DMS 273 (cell line): ENCODE data around the gene CCDC57.

Source experiments
- DNase-seq: peaks from one replicate; lab custom pipeline; 2025; ENCODE audit not compliant: unreplicated experiment; lab: John Stamatoyannopoulos, UW

CCDC57 gene

DNA sequence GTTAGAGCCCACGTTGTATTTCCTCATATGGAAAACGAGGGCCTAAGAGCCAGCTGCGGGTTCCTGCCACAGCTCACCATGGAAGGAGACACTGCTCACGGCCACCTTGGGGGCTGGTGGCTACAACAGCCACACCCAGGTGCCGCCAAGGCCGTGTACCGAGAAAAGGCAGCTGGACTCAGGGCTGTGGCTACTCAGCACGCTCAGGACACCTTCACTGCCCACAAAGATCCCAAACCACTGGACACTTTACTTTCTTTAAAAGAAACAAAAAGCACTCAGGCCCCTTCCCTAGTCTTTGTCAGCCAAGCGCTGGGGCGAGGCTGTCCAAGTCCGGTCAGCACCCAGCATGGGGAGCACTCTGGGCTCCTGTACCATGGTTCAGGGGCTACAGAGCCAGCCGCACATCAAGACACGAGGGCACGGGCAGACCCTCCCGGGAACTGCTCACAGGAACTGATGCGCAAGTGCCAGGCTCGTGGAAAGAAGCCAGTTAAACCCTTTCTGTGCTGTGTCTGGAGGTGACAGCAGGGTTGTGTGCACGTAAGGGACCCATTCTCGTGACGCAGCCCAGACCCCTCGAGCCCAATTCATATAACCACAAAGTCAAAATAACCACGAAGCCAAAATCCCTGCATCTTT, 34.7 kb upstream of the CCDC57 start:
- DNase-seq = no peak

DNA sequence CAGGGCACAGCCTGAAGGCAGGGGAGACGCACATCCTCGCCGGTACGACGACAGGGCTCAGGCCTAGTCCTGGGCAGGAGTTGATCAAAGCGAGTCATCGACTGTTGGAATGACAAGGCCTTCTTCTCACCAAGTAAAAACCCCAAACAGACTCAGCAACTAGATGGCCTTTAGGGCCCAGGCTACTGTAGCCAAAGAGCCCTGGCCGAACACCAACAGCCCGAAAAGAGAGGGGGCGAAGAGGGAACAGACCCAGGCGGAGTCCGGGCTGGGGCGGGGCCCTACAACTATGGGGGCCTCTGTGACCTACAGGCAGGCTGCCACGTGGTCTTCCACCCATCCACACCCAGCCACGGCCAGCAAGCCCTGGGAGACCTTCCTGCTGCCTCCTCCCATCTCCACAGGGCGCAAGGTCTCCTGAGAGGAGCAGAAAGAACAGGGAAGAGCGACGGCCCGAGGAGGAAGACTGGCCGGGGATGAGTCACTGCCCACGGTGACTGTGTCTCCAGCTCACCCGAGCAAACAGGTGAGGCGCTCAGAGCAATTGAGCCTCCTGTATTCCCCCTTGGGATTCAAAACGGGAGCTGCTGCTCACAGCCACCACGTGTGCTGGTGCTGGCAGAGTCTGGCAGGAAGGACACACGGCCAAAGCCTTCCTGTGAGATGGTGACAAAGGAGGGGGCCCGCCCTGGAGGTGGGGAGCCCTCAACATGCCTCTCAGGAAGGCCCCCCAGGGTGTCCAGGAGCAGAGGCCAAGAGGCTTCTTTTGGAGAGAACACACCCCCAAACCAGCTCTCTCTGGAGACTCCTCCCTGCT, 33.9 kb upstream of the CCDC57 start:
- DNase-seq = no peak

DNA sequence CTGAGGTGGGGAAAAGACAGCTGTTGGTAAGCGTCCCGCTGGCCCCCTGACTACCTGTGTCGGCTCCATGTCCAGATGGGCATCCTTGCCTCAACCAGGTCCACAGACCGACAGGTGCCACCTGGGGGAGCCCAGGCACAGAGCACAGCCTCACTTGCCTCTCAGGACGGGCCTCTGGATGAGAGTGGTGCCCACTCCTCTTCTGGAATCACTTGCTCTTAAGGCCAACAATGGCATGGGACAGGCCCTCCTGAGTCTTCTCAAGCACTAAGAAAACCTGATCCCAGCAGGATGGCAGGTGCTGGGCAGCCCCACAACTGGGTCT, 33.4 kb upstream of the CCDC57 start:
- DNase-seq = no peak

DNA sequence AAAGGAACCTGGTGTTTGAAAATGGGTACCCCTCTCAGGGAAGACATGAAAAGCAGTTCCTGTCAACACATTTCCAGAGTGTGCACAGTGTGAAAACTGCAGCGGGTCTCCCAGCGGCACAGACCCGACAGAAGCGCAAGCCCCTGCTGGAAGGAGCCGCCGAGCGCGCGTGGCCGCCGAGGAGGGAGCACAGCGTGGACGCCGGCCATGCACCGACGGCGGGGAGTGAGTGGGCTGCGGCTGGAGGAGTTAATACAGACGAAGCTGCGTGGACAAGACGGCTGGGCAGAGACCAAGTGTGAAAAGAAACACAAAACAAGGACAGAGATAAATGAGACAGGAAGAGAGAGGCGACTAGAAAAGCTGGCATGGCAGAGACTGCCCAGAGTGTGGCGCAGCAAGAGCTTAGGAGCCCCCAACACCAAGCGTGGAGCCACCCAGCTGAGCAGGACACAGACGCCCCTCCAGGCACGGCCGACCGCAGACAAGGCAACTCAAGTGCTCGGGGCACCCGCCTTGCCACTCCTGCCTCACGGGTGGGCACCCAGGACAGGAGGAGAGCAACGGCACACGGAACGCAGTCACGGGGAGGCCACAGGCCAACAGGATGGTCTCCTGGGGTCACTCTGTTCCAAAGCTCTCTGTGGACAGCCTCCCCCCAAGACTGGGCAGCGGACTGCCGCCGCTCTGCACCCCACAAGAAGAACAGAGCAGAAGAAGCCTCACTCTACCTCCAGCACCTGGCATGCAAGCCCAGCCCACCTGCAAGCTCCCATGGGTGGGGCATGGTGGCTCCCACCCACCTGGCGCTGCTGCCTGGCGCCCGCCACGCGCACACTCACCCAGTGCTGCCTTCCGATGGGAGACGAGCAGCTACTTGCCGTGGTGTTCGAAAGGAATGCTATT, 32.7 kb upstream of the CCDC57 start:
- no peak for DNase-seq

DNA sequence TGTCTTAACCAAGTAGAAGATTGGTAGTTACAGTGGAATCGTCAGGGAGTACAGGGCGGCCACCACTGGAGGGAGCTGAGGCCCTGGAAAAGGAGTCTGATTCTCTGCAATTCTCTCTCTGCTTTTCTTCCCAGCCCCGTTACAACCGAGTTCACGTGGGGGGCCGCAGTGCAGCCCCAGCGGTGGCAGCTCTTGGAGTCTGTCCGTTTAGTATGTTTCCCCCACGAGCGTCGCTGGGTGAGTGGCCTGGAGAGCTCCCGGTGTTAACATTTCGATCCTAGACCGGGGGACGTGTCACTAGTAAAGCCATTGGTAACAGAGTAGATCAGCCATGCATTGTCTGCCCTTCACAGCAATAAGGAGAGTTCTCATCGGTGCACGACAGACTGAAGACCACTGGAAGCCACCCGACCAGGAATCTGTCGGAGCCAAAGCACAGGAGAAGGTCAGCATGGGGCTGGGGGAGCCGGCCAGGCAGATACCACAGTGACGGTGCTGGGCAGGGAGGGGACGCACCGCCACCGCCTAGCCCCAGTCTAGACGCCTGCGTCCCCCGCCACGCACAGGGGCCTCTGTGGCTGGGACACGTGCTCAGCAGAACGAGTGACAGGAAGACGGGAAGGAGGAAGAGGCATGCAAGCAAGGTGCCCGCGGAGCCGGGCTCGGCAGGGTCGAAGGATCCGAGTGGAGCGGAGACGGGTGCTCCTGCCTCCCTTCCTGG, 31.9 kb upstream of the CCDC57 start:
- peak; percentile 54 for DNase-seq

DNA sequence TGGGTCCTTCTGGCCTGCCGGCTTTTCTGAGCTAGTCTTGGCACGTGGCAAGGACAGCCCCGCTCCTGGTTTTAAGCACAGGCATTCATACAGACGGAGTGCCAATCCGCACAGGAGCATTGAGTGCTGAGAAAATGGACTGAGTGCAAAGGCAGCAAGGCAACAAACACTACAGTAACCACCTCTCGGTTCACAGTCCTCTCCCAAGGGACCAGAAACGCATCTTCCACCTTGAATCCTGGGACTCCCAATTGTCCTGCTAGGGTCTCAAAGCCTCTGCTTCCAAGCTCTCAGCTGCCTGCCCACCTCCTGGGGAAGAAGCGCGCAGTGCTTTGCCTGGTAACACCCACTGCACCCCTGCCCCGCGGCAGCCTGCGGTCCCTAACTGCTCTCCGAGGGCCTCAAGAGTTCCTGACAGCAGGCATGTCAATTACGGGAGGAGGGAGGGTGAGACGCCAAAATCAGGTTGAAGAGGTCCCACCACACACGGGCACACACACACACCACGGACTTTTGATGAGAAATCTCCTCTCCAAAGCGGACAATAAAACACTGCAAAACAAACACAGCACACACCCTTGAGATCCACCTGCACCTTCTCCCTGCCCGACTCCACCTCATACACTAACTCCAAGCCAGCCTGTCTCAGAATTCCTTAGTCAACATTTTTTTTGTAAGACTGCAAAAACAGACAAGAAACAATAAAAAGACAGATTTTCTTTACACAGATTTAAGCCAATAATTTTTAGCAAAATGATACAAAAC, 31.2 kb upstream of the CCDC57 start:
- no peak for DNase-seq

DNA sequence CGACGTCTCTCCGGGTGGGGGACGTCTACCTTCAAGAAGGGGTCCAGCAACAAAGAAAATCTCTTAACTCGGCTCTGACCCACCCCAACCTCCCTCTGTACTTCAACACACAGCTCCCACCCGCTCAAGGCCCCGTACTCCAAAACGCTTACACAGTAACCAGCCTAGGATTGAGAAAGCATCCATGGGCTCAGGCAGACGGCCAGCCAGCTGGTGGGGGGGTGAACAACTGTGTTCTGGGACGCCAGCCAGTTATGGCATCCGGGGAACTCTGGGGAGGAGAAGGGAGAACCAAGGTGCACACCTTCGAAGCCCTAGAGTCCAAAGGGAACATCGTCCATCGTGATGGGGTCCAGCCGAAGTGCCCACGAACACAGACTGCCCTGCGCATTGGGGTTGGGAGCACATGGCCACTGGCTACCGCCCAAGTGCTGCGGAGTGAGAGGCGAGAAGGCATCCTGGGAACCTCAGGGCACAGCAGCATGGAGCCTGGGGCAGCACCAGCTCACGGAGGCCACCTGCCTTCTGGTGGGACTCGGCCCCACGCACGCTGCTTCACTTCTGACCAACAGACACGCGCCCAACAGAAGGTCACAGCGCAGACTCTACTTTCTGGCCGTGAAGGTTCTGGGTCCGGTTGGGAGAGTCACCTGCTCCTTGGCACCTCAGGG, 30.5 kb upstream of the CCDC57 start:
- peak; percentile 96 for DNase-seq

DNA sequence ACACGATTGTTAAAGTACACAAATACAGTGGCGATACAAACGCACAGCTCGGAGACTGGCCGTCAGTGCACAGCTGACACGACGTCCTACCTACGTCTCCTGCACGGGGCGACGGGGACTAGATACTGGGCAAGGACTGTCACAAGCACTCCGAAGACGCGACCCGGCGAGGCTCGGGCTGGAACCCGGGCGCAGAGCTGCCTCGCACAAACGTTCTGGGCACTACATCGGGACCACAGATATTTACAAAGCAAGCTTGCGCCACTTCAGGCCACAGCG, 30.0 kb upstream of the CCDC57 start:
- DNase-seq = no peak

DNA sequence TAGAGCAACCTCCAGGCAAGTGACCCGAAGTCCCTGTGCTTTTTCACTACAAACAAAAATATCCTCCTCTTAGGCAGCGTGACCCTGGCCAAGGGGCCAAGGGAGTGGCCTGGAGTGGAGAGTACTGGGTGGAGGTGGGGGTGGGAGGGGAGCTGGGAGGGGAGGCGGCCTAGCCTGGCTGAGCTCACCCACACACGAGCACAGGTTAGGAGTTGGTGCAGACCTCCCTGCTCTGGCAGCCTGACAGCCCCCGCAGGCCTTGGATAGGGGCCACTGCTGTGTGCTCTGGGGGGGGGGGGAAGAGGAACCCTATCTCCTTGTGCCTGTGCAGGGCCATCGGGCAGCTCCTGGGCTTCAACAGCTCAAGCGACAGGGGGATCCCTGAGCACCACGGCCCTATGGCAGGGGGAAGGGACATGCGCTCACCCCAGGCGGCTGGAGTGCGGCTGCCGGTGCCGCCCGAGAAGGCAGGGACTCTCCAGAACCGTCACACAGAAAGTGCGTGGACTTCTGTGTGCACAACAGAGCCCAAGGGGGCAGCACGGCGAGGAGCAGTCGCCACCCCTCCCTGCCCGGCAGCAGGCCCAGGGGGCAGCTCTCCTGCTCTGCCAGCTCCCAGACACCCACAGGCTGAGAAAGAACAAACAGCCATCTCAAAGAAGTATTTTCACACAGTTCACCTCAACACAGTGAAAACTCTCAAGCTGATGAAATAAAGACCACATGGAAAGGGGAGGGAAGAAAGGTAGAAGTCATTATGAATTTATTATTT, 29.5 kb upstream of the CCDC57 start:
- peak; percentile 68 for DNase-seq

DNA sequence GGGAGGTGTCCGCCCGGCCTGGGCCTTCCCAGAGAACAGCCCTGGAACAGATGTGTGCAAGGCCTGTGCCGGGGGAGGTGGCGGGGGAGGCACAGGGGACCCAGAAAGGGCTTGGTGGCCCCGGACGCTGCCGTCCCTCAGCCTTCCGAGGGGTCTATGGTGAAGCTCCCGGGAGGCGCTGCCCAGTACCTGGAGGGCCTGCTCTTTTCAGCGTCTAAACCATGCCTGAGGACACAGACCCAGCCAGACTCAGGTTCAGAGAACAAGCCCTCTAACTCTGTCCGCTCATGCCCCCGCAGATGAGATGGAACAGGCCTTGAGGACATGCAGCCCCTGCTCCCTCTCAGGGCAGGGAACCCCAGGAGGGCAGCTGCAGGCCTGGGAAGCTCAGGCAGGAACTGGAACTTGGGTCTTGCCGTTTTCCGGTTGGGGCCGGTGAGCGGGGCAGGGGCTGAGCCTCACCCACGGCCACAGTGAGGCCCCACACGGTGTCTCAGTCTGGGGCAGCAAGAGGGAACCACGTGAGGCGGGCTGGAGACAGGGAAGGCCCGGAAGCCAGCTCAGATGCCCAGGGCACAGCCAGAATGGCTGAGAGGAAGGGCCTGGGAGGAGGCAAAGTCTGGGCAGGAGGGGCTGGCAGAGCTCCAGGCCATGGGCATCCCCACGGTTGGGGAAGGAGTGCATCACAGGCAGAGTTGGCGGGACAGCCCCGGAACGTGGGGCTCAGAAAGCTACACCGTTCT, 28.7 kb upstream of the CCDC57 start:
- DNase-seq = peak; percentile 76

DNA sequence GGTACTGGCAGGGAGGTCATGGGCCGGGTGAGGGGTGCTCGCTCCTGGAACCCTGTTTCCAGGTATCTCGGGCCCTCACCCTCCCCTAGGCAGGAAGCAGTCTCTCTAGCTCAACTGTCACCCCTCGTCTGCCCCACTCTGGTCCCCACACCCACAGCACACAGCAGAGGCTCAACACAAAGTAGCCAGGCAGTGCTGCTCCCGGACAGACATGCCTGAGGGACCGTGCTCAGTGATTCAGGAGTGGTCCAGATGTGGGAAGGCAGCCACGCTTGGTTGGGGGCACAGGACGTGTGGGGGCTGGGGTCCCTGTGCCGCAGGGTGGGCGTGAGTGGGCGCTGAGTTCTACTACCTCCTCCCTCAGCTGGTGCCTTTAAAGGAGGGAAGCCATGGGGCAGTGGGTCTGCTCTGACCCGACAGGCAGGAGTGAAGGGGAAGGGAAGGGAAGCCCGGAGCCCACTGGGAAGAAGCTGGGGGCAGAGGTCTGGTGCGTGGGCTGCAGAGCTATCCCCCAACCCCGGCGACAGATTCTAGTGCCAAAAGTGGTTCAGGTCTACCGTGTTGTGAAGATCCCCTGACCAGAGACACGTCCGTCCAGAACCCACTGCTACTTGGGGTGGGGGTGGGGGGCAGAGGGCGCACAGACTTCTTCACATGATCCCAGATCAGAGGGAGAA, 28.0 kb upstream of the CCDC57 start:
- no peak for DNase-seq

DNA sequence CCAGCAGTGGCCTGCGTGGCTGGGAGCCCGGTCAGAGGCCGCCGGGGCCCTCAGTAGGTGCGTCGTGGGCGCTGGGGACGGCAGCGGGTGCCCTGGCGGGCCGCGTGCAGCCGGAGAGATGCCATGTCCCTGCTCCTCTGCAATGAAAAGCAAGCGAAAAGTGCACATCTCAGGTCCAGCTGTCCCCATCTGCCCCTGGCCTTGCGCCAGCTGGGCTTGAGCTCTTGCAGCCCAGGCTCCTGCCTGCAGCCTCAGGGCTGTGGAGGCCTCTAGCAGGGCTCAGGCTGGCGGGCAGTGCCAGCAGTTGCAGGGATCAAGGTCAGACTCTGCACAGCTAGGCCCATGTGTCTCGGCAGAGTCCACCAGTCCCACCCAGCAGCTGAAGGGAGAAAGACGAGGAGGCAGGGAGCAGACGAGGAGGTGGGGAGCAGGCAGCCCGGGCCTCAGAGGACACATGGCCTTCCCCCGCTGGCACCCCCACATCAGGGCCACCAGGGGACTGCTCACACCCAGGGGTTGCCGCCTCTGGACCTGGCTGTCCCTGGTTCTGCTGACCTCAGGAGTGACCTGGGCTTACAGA, 27.4 kb upstream of the CCDC57 start:
- DNase-seq = no peak

DNA sequence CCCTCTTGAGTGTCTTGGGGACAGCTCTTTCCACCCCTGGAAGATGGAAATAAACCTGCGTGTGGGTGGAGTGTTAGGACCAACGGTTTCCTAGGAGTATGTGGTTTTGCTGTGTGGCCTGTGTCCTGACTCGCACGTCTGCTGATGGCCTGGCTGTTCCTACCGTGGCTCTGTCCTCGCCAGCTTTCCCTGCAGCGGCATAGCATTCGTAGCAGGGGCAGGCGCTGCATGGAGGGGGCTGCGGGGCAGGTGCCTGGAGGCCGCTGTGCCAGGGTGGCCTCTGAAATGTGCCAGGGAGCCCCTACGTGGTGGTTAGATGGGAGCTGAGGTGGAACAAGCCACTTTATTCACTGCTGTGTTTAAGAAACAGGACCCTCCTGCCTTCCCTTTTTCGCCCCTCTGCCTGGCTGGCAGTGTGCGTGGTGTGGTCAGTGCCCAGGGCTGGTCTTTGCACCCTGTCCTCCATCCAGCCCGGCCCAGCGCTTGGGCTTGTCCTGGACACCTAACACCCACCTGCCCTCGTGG, 26.8 kb upstream of the CCDC57 start:
- no peak for DNase-seq

DNA sequence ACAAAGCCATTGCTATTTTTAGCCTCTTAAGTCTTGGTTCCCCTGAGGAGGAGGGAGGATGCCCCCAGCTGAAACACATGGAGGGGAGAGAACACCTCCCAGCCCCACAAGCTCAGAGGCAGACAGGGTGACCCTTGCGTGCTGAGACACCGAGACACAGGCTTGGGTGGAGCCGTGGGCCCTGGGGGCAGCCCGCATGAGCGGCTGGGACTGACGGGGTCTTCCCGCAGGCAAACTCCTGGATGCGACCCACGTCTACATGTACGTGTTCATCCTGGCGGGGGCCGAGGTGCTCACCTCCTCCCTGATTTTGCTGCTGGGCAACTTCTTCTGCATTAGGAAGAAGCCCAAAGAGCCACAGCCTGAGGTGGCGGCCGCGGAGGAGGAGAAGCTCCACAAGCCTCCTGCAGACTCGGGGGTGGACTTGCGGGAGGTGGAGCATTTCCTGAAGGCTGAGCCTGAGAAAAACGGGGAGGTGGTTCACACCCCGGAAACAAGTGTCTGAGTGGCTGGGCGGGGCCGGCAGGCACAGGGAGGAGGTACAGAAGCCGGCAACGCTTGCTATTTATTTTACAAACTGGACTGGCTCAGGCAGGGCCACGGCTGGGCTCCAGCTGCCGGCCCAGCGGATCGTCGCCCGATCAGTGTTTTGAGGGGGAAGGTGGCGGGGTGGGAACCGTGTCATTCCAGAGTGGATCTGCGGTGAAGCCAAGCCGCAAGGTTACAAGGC, 26.0 kb upstream of the CCDC57 start:
- peak; percentile 62 for DNase-seq

DNA sequence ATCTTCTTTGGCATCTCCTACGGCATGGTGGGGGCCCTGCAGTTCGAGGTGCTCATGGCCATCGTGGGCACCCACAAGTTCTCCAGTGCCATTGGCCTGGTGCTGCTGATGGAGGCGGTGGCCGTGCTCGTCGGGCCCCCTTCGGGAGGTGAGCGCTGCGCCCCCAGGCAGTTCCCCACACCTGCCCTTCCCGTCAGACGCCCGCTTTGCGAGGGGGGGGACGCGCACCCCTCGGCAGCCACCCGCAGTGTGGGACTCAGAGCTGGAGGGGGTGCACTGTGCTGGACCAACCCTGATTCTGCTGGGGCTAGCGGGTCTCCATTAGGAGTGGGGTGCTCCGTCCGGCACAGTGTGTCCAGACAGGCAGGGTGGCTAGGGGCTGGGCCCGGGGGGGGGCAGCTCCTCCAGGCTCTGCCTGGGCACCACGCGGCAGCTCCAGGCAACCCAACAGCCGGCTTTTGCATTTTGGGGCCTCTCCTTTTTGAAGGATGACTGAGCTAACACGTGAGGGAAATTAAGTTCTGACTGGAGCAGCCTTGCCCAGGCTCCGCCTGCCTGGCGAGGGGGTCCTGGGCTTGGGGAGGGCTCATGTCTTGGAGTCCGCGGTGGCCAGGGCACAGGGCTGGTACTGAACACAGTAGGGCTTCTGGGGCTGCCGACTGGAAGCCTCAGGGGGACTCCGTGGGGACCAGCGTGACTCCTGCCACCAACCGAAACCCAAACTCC, 25.3 kb upstream of the CCDC57 start:
- DNase-seq = no peak

DNA sequence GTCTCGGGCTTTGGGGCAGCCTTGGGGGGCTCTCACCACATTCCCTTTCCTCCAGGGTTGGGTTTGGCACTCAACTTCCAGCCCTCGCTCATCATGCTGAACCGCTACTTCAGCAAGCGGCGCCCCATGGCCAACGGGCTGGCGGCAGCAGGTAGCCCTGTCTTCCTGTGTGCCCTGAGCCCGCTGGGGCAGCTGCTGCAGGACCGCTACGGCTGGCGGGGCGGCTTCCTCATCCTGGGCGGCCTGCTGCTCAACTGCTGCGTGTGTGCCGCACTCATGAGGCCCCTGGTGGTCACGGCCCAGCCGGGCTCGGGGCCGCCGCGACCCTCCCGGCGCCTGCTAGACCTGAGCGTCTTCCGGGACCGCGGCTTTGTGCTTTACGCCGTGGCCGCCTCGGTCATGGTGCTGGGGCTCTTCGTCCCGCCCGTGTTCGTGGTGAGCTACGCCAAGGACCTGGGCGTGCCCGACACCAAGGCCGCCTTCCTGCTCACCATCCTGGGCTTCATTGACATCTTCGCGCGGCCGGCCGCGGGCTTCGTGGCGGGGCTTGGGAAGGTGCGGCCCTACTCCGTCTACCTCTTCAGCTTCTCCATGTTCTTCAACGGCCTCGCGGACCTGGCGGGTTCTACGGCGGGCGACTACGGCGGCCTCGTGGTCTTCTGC, 24.6 kb upstream of the CCDC57 start:
- DNase-seq = no peak
